Endothelial cell of umbilical vein (primary cell): ENCODE measurements around the gene FHOD3. TPM values are rescaled to one million over a fixed set of nuclear protein-coding genes. Genes with fewer than 3 reads are reported as not detected.

Source experiments
- BruUV-seq: library from RNA; stranded (reverse); fragments of 400-500 nt; replicated peaks from 2 replicates; lab custom pipeline; 2021; lab: Mats Ljungman, UMichigan
- CTCF ChIA-PET: fragments of 300-600, 350-600 bp; sonication (Branson Sonifier 250); formaldehyde crosslinking; loops from one replicate; lab custom pipeline; 2021; ENCODE audit warnings: antibody characterized with exemption, inconsistent platforms; lab: Charles Lee
- POLR2A ChIA-PET: fragments of 300-600, 350-600 bp; sonication (Branson Sonifier 250); formaldehyde crosslinking; loops from one replicate; lab custom pipeline; 2021; ENCODE audit warnings: antibody characterized with exemption, inconsistent platforms; lab: Charles Lee
- DNase-seq: peaks from one replicate; pipeline ENCODE4 v3.0.0-alpha.2; 2011; ENCODE audit warnings: low read depth, low spot score
- FAIRE-seq: peaks from 2 replicates; lab custom pipeline; 2011; peaks lifted over from hg19 to GRCh38; lab: Jason Lieb, UNC
- H2AFZ ChIP-seq: 2 replicates; pipeline ENCODE4 v1.6.0; 2012; ENCODE audit warnings: low read depth, low read length, control low read depth, inconsistent platforms
- H3K27ac ChIP-seq: 2 replicates; pipeline ENCODE4 v1.5.1; 2011; ENCODE audit warnings: low read depth, mild to moderate bottlenecking, control low read depth, low read length, moderate library complexity; ENCODE audit not compliant: insufficient read depth
- H3K27me3 ChIP-seq, 2 experiments: 2 replicates each; pipeline versions ENCODE4 v1.6.0 to v1.6.1; 2011; ENCODE audit warnings: low read length in 2 of 2, mixed read lengths in 1 of 2; ENCODE audit not compliant: control insufficient read depth in 2 of 2, insufficient read depth in 2 of 2
- H3K36me3 ChIP-seq, 2 experiments: 2 replicates in 1 of 2; 3 replicates in 1 of 2; pipeline ENCODE4 v1.5.1; 2011; ENCODE audit warnings: low read length in 2 of 2, mild to moderate bottlenecking in 1 of 2, moderate library complexity in 1 of 2; ENCODE audit not compliant: control insufficient read depth in 2 of 2, insufficient read depth in 2 of 2; ENCODE audit errors: extremely low read depth in 1 of 2
- H3K4me1 ChIP-seq: 3 replicates; pipeline ENCODE4 v1.5.1; 2011; ENCODE audit warnings: mild to moderate bottlenecking, low read length; ENCODE audit not compliant: control insufficient read depth, insufficient read depth; ENCODE audit errors: extremely low read depth
- H3K4me2 ChIP-seq: 2 replicates; pipeline ENCODE4 v1.6.1; 2011; ENCODE audit warnings: low read length, control low read depth, mixed read lengths; ENCODE audit not compliant: insufficient read depth
- H3K4me3 ChIP-seq, 3 experiments: fragments of 200-600 bp in 1 of 3; sonication (generic), shearing (Covaris generic) in 1 of 3; replicated peaks in 1 of 3; 2 replicates each; pipeline ENCODE4 v1.5.1; 2011 to 2016; ENCODE audit warnings: control low read depth in 3 of 3, low read length in 3 of 3, mild to moderate bottlenecking in 2 of 3, inconsistent platforms in 1 of 3, low read depth in 1 of 3, moderate library complexity in 1 of 3; ENCODE audit not compliant: insufficient read depth in 1 of 3
- H3K79me2 ChIP-seq: 2 replicates; pipeline ENCODE4 v1.6.0; 2012; ENCODE audit warnings: low read length, inconsistent platforms; ENCODE audit not compliant: control insufficient read depth, insufficient read depth
- H3K9ac ChIP-seq: replicated peaks from 2 replicates; pipeline ENCODE3; 2011; ENCODE audit warnings: low read length, control low read depth; ENCODE audit not compliant: insufficient read depth; ENCODE audit errors: extremely low read depth
- H3K9me1 ChIP-seq: replicated peaks from 3 replicates; pipeline ENCODE4 v1.6.0; 2011; ENCODE audit warnings: mild to moderate bottlenecking, low read length; ENCODE audit not compliant: control insufficient read depth, insufficient read depth; ENCODE audit errors: extremely low read depth
- H3K9me3 ChIP-seq: replicated peaks from 2 replicates; pipeline ENCODE4 v1.5.1; 2012; ENCODE audit warnings: low read length, inconsistent platforms; ENCODE audit not compliant: control insufficient read depth, insufficient read depth
- H4K20me1 ChIP-seq: replicated peaks from 2 replicates; pipeline ENCODE3; 2011; ENCODE audit warnings: mild to moderate bottlenecking, low read length; ENCODE audit not compliant: control insufficient read depth, insufficient read depth; ENCODE audit errors: extremely low read depth
- CTCF ChIP-seq, 2 donors: IDR thresholded peaks; 1 replicate in 1 of 2; 2 replicates in 1 of 2; pipeline ENCODE4 v1.5.1; 2011; ENCODE audit warnings: low read length in 2 of 2, mild to moderate bottlenecking in 2 of 2, moderate library complexity in 2 of 2, control low read depth in 1 of 2, inconsistent platforms in 1 of 2, low read depth in 1 of 2; ENCODE audit not compliant: insufficient read depth in 1 of 2; ENCODE audit errors: extremely low read depth in 1 of 2
- EZH2 ChIP-seq: IDR thresholded peaks from 2 replicates; pipeline ENCODE4 v1.6.1; 2012; ENCODE audit warnings: borderline replicate concordance, low read depth, mild to moderate bottlenecking, moderate library complexity, low read length, inconsistent platforms; ENCODE audit not compliant: severe bottlenecking
- FOS ChIP-seq: IDR thresholded peaks from 2 replicates; pipeline ENCODE4 v1.6.1; 2011; ENCODE audit warnings: mild to moderate bottlenecking, low read length, moderate library complexity, borderline replicate concordance; ENCODE audit not compliant: insufficient read depth
- GATA2 ChIP-seq: IDR thresholded peaks from 2 replicates; pipeline ENCODE4 v1.7.0; 2011; ENCODE audit warnings: low read depth, mild to moderate bottlenecking, moderate library complexity, mixed read lengths, low read length; ENCODE audit not compliant: insufficient read length, insufficient read depth
- JUN ChIP-seq: IDR thresholded peaks from 2 replicates; pipeline ENCODE4 v1.6.1; 2011; ENCODE audit warnings: borderline replicate concordance, low read depth; ENCODE audit not compliant: insufficient read length, insufficient read depth
- MAX ChIP-seq: IDR thresholded peaks from 2 replicates; pipeline ENCODE4 v1.6.1; 2011; ENCODE audit not compliant: insufficient read depth, insufficient read length
- MYC ChIP-seq: IDR thresholded peaks from one replicate; pipeline ENCODE4 v1.6.1; 2011; ENCODE audit warnings: mild to moderate bottlenecking, low read depth, low read length
- POLR2A ChIP-seq: IDR thresholded peaks from 2 replicates; pipeline ENCODE4 v1.6.1; 2012; ENCODE audit warnings: low read depth, mild to moderate bottlenecking, control low read depth, low read length
- POLR2AphosphoS5 ChIP-seq: IDR thresholded peaks from 2 replicates; pipeline ENCODE4 v1.6.1; 2012; ENCODE audit warnings: low read depth, mild to moderate bottlenecking, control low read depth, low read length, moderate library complexity; ENCODE audit not compliant: insufficient read depth
- dilution Hi-C: fragments of 300-500 bp; cut with MboI; formaldehyde crosslinking; loops from one replicate; pipeline ENCODE4 v1.15.0; 2019; ENCODE audit warnings: low sequenced_read_pairs; ENCODE audit not compliant: extremely low pct_ligation_motif_present
- intact Hi-C: fragments of 100-400 bp; cut with micrococcal nuclease; formaldehyde crosslinking; loops from one replicate; pipeline ENCODE4 v1.10.0; 2022
- polyA plus RNA-seq, 4 experiments: library from polyadenylated mRNA; depleted of rRNA in 3 of 4; stranded (reverse) in 3 of 4; unstranded in 1 of 4; fragments of >200 nt; gene quantifications; 2 replicates each; pipeline versions ENCODE4 v1.2.1 to v1.2.3, GENCODE V29; 2011 to 2012; ENCODE audit warnings: missing spikeins in 1 of 4
- total RNA-seq: library from RNA; stranded (reverse); gene quantifications from 2 replicates; pipeline ENCODE4 v1.2.3, GENCODE V29; 2021

FHOD3 gene
- total and polyA plus RNA-seq, 2 donors (not counting 3 experiments of a cell fraction or from before 2014, with no cell fraction given), result 0.06 to 1.5 TPM

- H3K9ac ChIP-seq, result no peak overlapping the region
- H3K27me3 ChIP-seq, result peaks cover 2 to 6% of the 10 kb centered on the region in 2 experiments
- TF ChIP-seq GATA2, result no peak
- no peak for TF ChIP-seq POLR2A
- TF ChIP-seq MAX, result no peak
- TF ChIP-seq EZH2, result no peak
- TF ChIP-seq JUN, result no peak
- TF ChIP-seq CTCF (IDR thresholded peaks at IDR 0.05; ENCODE audit: extremely low read depth in 1 of 2, insufficient read depth in 1 of 2, low read depth in 1 of 2, low read length in 2 of 2), result no peak
- TF ChIP-seq MYC, result no peak
- TF ChIP-seq FOS, result no peak
- TF ChIP-seq POLR2AphosphoS5, result no peak
- no peak overlapping the region for H3K4me2 ChIP-seq
- no peaks in the 10 kb centered on the region for H3K36me3 ChIP-seq
- H3K9me3 ChIP-seq, result no peaks in the 10 kb centered on the region
- H4K20me1 ChIP-seq, result no peaks in the 10 kb centered on the region
- BruUV-seq, result no TSS peak
- CTCF ChIA-PET, result interaction anchor here (1.1 to 11.3 kb wide), 2 partner anchors 190 to 270 kb away, joined by 3 to 386 read pairs; no protein-coding TSS in a partner anchor
- no peak overlapping the region for H3K27ac ChIP-seq
- FAIRE-seq (no peak), DNase-seq (no peak)
- no peaks in the 10 kb centered on the region for H3K9me1 ChIP-seq
- POLR2A ChIA-PET, result no interaction called here
- no peak overlapping the region for H3K4me3 ChIP-seq
- dilution Hi-C loops, result no loop called here
- H2AFZ ChIP-seq, result no peak overlapping the region
- H3K4me1 ChIP-seq, result no peaks in the 10 kb centered on the region
- no peaks in the 10 kb centered on the region for H3K79me2 ChIP-seq
- intact Hi-C loops, result loop anchor here (10.0 kb wide), 1 partner anchor 533 kb away; no protein-coding TSS in a partner anchor
These were observed 9.9 kb upstream of the FHOD3 start for GRCh38 chr18:36287653-36288052.
